ENCODE measurements around the gene HMGCS1.

DNA sequence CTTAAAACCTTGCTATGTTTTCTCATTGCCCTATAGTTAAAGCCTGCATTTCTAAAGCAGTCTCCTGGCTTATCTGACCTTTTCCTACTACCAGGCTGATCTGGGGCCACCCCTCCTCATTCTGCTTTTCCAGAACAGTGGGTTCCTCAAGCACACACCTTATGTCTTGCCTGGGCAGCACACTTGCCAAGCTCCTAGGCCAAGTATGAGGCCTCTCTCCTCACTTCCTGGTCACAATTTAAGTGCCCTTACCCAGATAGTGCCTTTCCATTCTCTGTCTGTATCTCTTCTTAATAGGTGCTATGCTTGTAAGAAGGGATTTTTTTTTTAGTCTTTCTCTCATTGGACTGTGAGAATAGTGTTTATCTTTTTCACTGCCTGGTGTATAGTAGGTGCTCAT lies 39.7 kb downstream of the HMGCS1 start:
- TF ChIP-seq ZNF503 (CRISPR knock-in tag; IDR thresholded peaks at IDR 0.05) = no peak
- TF ChIP-seq JUNB (CRISPR knock-in tag; IDR thresholded peaks at IDR 0.05; ENCODE audit: borderline replicate concordance) = no peak
- TF ChIP-seq RBM39 (IDR thresholded peaks at IDR 0.05; ENCODE audit: low read depth, low read length, poor library complexity, severe bottlenecking) = no peak
- TF ChIP-seq RFX5 (IDR thresholded peaks at IDR 0.05; ENCODE audit: low read depth, low read length) = no peak
- no peak for TF ChIP-seq MXD4 (CRISPR knock-in tag; IDR thresholded peaks at IDR 0.05)
- TF ChIP-seq ATAD3A (CRISPR knock-in tag; IDR thresholded peaks at IDR 0.05) = no peak
- no peak for TF ChIP-seq SMC3 (IDR thresholded peaks at IDR 0.05; ENCODE audit: low read length)
- TF ChIP-seq ZNF674 (CRISPR knock-in tag; IDR thresholded peaks at IDR 0.05; ENCODE audit: low read depth) = no peak
- no peak for TF ChIP-seq HOXA7 (CRISPR knock-in tag; IDR thresholded peaks at IDR 0.05)
- TF ChIP-seq FOXM1 (CRISPR knock-in tag; IDR thresholded peaks at IDR 0.05) = no peak
- TF ChIP-seq KMT2A (CRISPR knock-in tag; IDR thresholded peaks at IDR 0.05) = no peak
- TF ChIP-seq POLR2AphosphoS5 (IDR thresholded peaks at IDR 0.05; ENCODE audit: low read depth, low read length) = no peak
- no peak for TF ChIP-seq NCOA1 (CRISPR knock-in tag; IDR thresholded peaks at IDR 0.05)
